ENCODE measurements around the gene CHMP1A.
"Not testable (repeated sequence)": the region's sequence is repeated elsewhere in the genome, so short reads cannot be mapped to it uniquely, and the experiment has no call there.

The CHMP1A gene

DNA sequence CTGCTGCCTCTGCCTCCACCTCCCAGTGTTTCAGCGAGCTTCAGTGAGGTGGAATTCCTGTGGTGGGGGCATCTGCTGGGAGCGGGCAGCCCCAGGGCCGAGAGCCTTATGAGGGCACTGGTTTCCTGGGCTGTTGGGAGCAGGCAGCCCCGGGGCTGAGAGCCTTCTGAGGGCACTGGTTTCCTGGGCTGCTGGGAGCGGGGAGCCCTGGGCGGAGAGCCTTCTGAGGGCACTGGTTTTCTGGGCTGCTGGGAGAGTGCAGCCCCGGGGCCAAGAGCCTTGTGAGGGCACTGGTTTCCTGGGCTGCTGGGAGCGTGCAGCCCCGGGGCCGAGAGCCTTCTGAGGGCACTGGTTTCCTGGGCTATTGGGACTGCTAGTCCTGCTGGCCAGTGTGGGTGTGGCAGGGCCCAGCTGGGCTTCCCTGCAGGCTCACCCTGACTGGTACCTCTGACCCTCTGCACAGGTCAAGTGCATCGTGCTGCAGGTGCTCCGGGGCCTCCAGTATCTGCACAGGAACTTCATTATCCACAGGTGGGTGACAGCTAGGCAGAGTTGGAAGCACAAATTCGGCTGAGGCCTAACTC is 34.6 kb upstream of the CHMP1A start:
- DNase-seq (ENCODE audit: low spot score), result no peak

DNA sequence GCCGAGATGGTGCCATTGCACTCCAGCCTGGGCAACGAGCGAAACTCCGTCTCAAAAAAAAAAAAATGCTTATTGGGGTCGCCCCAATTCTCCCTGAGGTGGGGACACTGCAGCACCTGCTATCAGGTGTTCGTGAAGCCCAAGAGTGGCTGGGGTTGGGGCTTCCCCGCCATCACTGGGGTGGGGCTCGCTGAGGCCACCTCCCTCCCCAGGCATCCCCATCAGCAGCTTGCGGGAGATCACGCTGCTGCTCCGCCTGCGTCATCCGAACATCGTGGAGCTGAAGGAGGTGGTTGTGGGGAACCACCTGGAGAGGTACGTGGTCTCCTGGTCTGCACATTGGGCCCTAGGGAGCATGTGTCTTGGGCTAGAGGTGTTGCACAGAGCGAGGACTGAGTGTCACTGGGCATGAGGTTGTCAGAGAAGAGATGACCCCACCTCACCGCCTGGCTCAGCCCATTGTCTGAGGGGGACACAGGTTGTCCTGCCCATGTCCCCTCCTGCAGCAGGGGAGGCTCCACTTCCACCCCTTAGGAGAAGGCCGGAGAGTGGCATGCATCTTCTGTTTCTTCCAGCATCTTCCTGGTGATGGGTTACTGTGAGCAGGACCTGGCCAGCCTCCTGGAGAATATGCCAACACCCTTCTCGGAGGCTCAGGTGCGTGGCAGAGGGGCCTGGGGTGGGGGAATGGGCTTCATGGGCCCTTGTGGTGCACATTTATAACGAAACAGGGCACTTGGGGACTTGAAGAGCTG is 33.9 kb upstream of the CHMP1A start:
- no peak for DNase-seq (ENCODE audit: low spot score)

DNA sequence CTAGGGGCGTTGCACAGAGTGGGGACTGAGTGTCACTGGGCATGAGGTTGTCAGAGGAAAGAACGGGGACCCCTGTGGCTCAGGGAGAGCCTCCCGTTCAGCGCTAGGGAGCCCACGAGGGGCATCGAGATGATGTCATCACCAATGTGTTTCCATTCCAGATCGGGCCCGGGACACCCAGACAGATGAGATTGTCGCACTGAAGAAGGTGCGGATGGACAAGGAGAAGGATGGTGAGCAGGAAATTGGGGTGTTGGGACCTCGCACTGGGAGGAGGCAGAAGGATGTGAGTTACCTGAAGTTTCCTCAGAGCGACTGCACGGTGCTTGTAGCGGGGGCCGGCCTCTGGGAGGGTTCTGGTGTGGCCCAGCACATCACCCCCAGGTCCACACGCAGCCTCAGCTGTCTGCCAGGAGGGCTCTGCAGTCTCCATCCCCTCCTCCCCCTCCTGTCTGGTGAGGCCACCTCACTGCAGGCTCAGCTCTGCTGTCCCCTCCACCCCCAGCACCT is 32.9 kb upstream of the CHMP1A start:
- DNase-seq (ENCODE audit: low spot score), result no peak

DNA sequence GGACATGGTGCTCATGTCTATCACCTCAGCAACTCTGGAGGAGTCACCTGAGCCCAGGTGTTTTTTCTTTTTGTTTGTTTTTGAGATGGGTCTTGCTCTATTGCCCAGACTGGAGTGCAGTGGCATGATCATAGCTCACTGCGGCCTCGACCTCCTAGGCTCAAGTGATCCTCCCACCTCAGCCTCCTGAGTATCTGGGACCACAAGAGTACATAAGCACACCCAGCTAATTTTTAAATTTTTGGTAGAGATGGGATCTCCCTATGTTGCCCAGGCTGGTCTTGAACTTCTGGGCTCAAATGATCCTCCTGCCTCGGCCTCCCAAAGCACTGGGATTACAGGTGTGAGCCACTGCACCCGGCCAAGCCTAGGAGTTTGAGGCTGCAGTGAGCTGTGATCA is 32.1 kb upstream of the CHMP1A start:
- not testable (repeated sequence) for DNase-seq (ENCODE audit: low spot score)

DNA sequence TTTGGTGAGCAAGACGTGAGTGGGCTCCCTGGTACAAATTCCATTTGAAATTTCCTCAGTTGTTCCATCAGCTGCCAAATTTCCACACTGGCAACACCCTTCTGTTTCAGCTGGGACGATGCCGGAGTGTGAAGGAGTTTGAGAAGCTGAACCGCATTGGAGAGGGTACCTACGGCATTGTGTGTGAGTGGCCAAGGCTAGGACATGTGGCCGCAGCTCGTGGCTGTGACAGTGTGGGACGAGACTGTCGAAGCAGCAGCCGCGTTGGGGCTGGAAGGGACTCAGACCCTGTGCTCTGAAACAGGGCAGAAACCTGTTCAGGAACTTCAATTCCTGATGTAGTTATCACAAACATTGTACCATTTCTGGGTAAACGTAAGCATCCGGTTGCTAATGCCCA is 31.6 kb upstream of the CHMP1A start:
- no peak for DNase-seq (ENCODE audit: low spot score)

DNA sequence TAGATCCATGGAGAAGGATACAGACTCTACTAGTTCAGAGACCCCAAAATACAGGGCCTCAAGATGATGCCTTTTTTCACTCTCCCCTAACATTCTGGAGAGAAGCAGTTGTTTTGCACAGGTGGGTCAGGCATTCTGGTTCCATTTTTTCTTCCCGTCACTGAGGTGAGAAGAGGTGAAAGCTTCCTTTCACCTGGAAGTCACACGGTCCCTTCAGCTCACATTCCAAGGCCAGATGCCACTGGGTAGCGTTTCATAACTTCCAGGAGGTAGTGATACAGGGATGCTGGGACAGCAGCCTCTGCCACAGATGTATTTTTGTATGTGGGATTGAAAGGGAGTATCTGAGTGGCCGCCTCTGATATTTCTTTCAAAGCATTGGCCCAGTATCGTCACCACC is 30.9 kb upstream of the CHMP1A start:
- no peak for DNase-seq (ENCODE audit: low spot score)

DNA sequence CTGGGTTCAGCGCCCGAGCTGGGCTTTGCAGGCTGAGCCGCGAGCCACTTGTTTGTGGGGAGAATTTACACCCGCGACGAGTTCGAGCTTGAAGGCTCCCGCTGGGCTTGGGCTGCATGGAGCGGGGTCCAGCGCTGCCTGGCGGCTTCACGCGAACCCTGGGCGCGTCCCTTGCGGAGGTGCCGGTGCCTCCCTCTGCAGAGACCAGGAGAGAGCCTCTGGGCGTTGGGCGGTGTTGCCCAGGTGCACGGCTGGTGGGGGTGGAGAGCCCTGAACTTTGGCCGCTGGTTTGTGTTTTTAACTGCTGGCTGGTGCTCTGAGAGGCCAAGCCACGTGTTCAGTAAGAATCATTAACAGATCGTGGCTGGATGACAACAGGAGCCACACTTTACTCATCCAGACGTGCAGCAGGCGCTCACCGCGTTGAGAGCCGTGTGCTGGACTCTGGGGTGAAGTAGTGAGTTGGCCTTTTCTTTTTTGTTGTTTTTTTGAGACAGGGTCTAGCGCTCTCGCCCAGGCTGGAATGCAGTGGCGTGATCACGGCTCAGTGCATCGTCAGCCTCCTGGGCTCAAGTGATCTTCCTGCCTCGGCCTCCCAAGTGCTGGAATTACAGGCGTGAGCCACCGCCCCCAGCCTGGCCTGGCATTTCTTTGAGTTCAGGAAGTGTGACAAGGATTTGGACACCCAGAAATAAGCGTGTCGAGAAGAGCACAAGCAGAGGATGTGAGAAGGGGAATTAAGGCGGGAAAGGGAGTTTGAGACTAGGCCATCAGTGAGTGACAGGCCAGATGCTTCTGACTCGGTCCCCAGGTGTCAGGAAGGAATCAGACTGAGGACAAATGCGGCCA is 29.8 kb upstream of the CHMP1A start:
- peak; percentile 39 for DNase-seq (ENCODE audit: low spot score)

DNA sequence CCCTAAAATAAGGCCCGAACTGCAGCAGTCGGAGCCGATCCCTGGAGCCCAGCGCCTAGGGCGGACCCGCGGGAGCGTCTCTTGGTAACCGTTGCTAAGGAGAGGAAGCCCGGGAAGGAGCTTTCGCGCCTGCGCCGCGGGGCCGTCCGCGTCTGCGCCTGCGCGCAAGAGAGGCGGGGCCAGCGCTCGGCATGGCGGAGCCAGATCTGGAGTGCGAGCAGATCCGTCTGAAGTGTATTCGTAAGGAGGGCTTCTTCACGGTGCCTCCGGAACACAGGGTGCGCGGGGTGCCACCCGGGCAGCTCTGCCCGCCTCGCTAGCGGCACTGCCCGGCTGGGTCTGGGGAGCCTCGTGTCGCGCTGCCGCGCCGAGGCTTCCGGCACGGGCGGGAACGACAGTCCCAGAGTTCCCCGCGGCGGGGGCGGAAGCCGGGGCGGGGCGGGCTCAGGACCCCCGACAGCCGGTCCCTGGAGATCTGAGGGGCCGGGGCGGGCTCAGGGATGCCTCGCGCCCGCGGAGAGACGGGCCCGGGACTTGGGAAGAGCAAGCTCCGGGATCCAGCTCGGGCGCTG is 29.1 kb upstream of the CHMP1A start, which contains the start of gene CDK10:
Gene CDK10 (plus strand): TSS at position 170 of the 572 bp plus-strand sequence. CDS start 22 bp downstream, at position 192.
- peak; percentile 100 for DNase-seq (ENCODE audit: low spot score)

DNA sequence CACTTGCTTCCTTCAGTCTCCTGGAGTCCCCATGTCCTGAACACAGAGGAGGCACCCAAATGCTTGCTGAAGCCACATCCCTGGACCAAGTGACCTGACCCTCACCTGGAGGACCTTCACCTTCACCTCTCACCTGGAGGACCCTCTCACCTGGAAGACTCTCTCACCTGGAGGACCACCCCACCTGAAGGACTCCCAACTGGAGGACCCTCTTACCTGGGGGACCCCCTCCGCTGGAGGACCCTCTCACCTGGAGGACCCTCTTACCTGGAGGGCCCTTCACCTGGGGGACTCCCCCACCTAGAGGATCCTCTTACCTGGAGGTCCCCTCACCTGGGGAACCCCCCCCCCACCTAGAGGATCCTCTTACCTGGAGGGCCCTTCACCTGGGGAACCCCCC is 28.4 kb upstream of the CHMP1A start:
- DNase-seq (ENCODE audit: low spot score), result no peak

DNA sequence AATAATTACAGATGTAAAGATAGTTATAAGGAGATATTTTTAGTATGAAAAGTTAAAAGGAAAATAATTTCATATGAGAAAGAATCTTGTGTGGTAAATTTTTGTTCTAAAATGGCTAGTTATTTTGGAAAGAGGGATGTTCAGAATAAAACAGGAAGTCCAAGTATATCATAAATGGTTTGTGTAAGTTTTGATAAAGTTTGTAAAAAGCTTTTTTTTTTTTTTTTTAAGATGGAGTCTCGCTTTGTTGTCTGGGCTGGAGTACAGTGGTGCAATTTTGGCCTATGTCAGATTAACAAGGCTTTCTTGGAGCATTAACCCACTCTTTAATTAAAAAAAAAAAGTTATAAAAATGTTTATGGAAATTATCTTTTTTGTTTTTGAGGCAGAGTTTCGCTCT is 20.8 kb upstream of the CHMP1A start:
- DNase-seq (ENCODE audit: low spot score), result no peak

DNA sequence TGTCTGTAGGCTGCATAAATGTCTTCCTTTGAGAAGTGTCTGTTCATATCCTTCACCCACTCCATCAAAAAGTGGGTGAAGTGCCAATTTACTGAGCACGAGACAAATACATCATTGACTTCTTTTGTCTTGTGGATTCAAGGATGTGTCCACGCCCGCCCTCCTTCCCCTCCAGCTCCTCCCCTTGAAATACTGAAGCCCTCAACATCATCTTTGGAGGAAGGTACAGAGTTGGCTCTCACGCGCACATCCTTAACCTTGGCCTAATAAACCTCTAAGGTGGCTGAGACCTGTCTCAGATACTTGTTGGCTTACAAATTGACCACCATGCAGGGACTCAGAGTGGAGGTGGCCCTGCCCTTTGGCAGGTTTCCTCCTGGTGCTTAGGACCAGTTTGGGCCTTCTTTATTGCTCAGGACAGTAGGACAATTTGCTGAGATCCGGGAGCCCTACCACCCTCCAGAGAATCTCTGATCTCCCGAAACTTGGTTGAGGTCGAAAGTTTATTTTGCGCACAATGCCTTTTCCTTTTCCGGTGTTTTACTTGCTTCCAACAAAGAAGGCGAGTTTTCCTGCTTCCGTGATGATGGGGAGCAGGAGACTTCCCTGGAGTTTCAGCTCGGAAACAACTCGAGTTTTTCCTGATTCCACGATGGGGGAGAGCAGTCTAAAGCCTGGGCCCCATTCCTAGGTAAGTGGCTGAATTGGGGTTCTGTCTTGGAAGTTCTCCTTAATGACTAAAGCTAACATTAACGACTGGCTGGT is 14.9 kb upstream of the CHMP1A start:
- no peak for DNase-seq (ENCODE audit: low spot score)

DNA sequence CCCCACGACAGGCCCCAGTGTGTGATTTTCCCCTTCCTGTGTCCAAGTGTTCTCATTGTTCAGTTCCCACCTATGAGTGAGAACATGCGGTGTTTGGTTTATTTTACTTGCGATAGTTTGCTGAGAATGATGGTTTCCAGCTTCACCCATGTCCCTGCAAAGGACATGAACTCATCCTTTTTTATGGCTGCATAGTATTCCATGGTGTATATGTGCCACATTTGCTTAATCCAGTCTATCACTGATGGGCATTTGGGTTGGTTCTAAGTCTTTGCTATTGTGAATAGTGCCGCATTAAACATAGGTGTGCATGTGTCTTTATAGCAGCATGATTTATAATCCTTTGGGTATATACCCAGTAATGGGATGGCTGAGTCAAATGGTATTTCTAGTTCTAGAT is 14.1 kb upstream of the CHMP1A start:
- not testable (repeated sequence) for DNase-seq (ENCODE audit: low spot score)

DNA sequence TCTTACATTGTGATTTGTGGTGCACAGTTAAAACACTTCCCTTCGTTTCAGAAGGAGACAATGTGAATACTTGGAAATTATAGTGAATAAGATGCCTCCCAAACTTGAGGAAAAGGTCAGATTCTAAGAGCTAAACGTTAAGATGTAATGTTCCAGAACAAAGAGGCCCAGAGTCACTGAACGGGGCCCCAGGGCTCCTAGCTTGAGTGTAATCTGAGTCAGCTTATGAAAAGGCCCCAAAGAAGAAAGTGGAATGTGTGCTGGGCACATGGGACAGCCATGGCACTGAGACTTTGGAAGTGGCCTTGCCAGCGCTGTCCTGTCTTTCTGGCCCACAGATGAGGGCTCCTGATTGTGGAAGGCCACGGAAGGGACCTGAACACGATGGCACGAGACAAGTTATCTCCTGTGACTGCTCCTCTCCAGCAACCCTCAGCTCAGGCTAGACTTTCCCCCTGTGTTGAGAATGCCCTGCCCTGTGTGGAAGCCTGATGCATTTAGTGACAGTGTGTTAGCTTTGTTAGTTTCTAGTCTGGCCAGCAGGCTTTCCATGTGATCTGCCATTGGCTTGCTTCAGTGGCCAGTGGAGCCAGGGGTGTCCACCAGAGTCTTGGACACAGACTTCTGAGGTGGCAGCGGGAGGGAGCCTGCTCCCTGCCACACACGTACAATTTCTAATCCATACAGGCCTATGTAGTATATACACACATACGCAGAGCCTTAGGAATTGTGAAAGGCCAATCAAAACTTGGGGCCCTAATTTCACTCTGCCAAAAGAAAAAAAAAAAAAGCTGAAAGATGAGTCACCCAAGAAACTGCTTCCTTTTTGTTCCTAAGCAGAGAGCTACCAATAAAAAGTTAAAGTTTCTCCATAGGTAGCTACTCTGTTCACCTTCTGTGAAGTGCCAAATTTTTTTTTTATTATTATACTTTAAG is 13.3 kb upstream of the CHMP1A start:
- peak; percentile 51 for DNase-seq (ENCODE audit: low spot score)

DNA sequence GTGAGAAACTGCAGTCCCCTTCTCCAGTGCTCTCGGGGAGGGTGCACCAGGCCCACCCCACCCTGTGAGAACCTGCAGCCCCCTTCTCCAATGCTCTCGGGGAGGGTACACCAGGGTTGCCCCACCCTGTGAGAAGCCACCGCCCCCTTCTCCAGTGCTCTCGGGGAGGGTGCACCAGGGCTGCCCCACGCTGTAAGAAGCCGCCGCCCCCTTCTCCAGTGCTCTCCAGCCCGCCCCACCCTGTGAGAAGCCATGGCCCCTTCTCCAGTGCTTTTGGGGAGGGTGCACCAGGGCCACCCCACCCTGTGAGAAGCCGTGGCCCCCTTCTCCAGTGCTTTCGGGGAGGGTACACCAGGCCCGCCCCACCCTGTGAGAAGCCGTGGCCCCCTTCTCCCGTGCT is 12.2 kb upstream of the CHMP1A start:
- no peak for DNase-seq (ENCODE audit: low spot score)

DNA sequence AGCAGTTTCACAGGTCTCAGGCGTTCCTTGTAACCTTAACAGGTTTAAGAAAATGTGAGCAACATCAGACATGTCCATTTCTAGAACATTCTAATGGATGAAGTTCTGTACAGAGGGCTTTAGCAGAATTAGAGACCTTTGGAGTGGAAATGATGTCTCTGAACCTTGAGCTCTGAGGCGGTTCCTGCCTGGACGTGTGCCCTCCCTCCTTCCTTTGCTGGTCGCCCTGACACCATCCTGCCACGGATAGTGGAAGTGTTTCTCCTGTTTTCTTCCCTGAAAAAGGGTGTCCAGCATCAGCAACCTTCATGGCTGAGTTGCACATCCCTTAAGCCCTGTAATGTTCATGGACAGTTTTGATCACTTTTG is 11.3 kb upstream of the CHMP1A start:
- no peak for DNase-seq (ENCODE audit: low spot score)

DNA sequence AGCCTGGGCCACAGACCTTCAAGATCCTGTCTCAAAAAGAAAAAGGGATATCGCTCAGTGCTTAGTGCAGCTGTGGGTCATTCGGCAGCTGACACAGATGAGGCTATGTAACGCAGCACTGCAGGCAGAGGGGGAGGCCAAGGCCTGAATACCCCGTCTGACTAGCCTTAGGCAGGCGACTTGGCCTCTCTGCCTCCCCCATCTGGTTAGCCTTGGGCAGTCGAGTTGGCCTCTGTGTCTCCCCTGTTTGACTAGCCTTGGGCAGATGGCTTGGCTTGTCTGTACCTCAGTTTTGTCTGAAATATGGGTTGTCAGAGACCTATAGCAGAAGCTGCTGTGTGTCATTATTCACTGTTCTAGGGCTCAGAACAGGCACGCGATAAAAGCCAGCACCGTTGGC is 10.1 kb upstream of the CHMP1A start:
- no peak for DNase-seq (ENCODE audit: low spot score)

DNA sequence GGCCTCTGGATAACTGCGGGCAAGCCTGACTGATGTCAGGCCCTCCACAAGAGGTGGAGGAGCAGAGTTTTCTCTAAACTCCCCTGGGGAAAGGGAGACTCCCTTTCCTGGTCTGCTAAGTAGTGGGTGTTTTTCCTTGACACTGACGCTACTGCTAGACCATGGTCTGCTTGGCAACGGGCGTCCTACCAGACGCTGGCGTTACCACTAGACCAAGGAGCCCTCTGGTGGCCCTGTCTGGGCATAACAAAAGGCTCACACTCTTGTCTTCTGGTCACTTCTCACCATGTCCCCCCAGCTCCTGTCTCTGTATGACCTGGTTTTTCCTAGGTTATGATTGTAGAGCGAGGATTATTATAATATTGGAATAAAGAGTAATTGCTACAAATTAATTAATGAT is 9.5 kb upstream of the CHMP1A start:
- DNase-seq (ENCODE audit: low spot score), result not testable (repeated sequence)

DNA sequence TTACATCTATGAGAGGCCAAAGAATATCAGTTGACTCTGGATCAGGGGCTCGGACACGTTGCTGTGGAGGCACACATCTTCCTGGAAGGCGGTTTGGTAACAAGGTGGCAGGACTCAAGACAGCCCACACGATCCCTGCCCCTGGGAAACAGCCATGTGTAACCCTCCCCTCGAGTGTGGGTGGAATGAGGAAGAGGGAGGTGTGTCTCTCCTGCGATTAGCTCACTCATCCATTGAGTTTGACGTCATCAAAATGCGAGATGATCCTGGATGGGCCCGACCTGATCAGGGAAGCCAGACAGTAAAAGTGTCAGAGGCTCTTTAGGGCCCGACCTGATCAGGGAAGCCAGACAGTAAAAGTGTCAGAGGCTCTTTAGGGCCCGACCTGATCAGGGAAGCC is 6.7 kb upstream of the CHMP1A start:
- DNase-seq (ENCODE audit: low spot score), result not testable (repeated sequence)

DNA sequence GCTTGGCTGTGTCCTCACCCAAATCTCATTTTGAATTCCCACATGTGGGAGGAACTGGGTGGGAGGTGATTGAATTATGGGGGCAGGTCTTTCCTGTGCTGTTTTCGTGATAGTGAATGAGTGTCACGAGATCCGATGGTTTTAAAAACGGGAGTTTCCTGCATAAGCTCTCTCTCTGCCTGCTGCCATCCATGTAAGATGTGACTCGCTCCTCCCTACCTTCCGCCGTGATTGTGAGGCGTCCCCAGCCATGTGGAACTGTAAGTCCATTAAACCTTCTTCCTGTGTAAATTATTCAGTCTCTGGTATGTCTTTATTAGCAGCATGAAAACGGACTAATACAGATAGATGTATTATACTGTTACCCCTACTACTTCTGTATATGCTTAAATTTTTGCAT is 3.7 kb upstream of the CHMP1A start:
- no peak for DNase-seq (ENCODE audit: low spot score)

DNA sequence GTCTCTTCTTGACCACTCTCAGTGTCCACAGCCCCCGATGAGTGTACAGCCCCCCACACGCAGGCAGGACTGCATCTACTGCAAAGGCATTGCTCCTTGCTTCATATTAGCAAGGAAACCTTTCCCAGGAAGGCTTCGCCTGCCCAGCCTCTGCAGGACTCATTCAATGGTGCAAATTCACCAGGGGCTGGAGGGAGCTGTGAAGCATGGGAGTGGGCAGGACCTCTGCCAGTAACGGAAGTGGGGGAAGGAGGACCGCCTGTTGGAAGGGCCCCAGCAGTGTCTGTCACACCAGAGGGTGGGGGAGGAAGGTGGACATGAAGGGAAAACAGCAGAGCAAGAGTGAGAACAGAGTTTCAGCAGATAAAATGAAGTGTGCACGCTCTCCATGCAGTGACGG is 2.6 kb upstream of the CHMP1A start:
- no peak for DNase-seq (ENCODE audit: low spot score)
